RWPE2 (cell line): ENCODE results near the gene PLOD2.

Experiments
- ATAC-seq: fragments of 200-7000 bp; cut with Tn5 transposase; 3 replicates; pipeline ENCODE4 v1.9.1; 2021; ENCODE audit warnings: low read depth
- DNase-seq: peaks from one replicate; pipeline ENCODE4 v3.0.0-alpha.2; 2020; ENCODE audit warnings: low spot score
- H3K27ac ChIP-seq: fragments of 450-650 bp; 2 replicates; pipeline ENCODE4 v1.5.1; 2017; ENCODE audit warnings: mild to moderate bottlenecking; ENCODE audit not compliant: poor library complexity, severe bottlenecking
- H3K27me3 ChIP-seq: fragments of 250-450 bp; sonication (Bioruptor Pico); 2 replicates; pipeline ENCODE4 v1.5.1; 2021; ENCODE audit warnings: mild to moderate bottlenecking, moderate library complexity; ENCODE audit not compliant: insufficient read depth, poor library complexity, severe bottlenecking
- H3K36me3 ChIP-seq: fragments of 250-450 bp; sonication (Bioruptor Pico); 2 replicates; pipeline ENCODE4 v1.5.1; 2020; ENCODE audit warnings: low read depth, mild to moderate bottlenecking, moderate library complexity
- H3K4me1 ChIP-seq: fragments of 250-450 bp; sonication (Bioruptor Pico); 2 replicates; pipeline ENCODE4 v1.5.1; 2021; ENCODE audit warnings: mild to moderate bottlenecking, moderate library complexity; ENCODE audit not compliant: insufficient read depth, poor library complexity, severe bottlenecking
- H3K4me3 ChIP-seq: fragments of 250-450 bp; sonication (Bioruptor Pico); 2 replicates; pipeline ENCODE4 v1.5.1; 2021; ENCODE audit warnings: mild to moderate bottlenecking, moderate library complexity; ENCODE audit not compliant: severe bottlenecking
- H3K9me3 ChIP-seq: fragments of 250-450 bp; sonication (Bioruptor Pico); 2 replicates; pipeline ENCODE4 v1.5.1; 2021; ENCODE audit warnings: mild to moderate bottlenecking, moderate library complexity; ENCODE audit not compliant: severe bottlenecking
- TF ChIP-seq, protein P1 (sequence below): fragments of 450-650 bp; IDR thresholded peaks from one replicate; pipeline ENCODE4 v1.5.1; 2017; ENCODE audit warnings: mild to moderate bottlenecking, moderate library complexity; ENCODE audit not compliant: poor library complexity, severe bottlenecking

The PLOD2 gene

DNA sequence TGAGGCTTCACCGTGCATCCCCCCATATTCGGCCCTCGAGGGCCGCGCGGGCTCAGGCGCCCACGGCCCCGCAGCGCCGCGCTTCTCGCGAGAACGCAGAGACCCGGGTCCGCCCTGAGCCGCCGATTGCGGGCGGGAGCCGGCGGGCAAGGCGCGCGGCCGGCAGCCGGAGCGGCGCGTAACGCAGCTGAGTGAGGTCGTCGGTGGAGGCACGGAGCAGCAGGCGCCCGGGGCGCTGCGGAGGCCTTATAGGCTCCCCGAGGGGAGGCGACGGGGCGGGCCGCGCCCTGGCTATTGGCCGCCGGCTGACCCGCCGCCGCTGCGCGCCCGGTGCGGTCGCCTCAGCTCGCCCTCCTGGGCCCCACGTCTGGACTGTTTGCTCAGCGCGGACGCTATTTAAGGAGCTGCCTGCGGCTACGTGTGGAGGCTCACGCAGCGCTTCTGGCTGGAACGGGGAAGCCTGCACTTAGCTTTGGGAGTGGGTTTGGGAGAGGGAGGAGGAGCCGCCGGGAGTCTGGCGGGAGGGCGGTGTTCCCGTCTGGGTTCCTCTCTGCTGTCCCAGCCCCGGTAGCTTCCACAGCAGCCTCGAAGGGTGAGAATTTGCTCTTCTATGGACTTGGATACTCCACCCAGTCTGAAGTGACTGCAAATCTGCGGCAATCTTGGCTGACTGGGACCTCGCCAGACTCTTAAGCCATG lies at the start of gene PLOD2:
Gene PLOD2 (minus strand): TSS at position 221 of the 699 bp plus-strand sequence. CDS start 195 bp downstream, at position 26.
- peak; percentile 86 for DNase-seq

DNA sequence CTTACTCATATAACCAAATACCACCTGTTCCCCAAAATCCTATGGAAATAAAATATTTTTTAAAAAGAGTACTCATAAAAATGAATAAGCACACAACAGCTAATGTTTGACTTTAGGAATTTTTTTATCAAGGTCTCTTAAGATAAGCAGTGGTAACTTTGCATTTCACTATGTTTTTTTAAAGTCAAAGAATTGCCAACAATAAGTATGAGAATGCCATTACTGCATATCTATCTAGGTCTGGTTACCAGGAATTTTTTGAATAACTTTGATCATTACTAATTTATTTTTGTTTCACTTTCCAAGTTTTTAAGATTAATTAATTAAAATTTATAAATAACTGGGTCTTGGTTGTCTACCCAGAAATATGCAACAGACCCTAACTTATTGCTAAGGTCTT lies 48.4 kb upstream of the PLOD2 start:
- ATAC-seq (no peak), DNase-seq (no peak)
- H3K27ac ChIP-seq: no peak overlapping the region
- H3K4me3 ChIP-seq: no peak overlapping the region
- H3K9me3 ChIP-seq: no peaks in the 10 kb centered on the region
- H3K27me3 ChIP-seq: no peaks in the 10 kb centered on the region
- no peaks in the 10 kb centered on the region for H3K4me1 ChIP-seq
- no peaks in the 10 kb centered on the region; the same call in 1 of the 2 replicates for H3K36me3 ChIP-seq
- TF ChIP-seq, protein P1, sequence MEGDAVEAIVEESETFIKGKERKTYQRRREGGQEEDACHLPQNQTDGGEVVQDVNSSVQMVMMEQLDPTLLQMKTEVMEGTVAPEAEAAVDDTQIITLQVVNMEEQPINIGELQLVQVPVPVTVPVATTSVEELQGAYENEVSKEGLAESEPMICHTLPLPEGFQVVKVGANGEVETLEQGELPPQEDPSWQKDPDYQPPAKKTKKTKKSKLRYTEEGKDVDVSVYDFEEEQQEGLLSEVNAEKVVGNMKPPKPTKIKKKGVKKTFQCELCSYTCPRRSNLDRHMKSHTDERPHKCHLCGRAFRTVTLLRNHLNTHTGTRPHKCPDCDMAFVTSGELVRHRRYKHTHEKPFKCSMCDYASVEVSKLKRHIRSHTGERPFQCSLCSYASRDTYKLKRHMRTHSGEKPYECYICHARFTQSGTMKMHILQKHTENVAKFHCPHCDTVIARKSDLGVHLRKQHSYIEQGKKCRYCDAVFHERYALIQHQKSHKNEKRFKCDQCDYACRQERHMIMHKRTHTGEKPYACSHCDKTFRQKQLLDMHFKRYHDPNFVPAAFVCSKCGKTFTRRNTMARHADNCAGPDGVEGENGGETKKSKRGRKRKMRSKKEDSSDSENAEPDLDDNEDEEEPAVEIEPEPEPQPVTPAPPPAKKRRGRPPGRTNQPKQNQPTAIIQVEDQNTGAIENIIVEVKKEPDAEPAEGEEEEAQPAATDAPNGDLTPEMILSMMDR: no peak

More for the DNA sequence above, at the start of gene PLOD2:
- Histone ChIP-seq H3K36me3 (peaks cover 11% of the 10 kb centered on the region; the same call in 1 of the 2 replicates), H3K9me3 (no peaks in the 10 kb centered on the region), H3K4me1 (peaks cover 65% of the 10 kb centered on the region), H3K27ac (peak within 1 kb of the TSS; percentile 97), H3K27me3 (no peaks in the 10 kb centered on the region), H3K4me3 (peak within 1 kb of the TSS; percentile 65)
- peak; percentile 59 for ATAC-seq
- TF ChIP-seq, protein P1: no peak

DNA sequence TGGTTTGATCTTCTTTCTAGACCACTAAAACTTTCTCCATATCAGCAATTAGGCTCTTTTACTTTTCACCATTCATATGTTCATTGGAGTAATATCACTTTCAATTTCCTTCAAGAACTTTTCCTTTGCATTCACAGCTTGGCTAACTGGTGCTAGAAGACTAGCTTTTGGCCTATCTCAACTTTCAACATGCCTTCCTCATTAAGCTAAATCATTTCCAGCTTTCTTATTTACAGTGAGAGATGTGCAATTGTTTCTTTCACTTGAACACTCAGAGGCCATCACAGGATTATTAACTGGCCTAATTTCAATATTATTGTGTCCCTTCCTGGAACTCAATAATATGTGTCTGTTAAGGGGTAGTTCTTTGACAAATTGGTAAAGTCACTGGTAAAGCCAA lies 42.8 kb upstream of the PLOD2 start:
- no peaks in the 10 kb centered on the region for H3K27me3 ChIP-seq
- no peak overlapping the region for H3K4me3 ChIP-seq
- ATAC-seq (no peak), DNase-seq (no peak)
- no peaks in the 10 kb centered on the region for H3K4me1 ChIP-seq
- H3K27ac ChIP-seq: no peak overlapping the region
- no peaks in the 10 kb centered on the region for H3K9me3 ChIP-seq
- H3K36me3 ChIP-seq: no peaks in the 10 kb centered on the region
- TF ChIP-seq, protein P1: no peak

DNA sequence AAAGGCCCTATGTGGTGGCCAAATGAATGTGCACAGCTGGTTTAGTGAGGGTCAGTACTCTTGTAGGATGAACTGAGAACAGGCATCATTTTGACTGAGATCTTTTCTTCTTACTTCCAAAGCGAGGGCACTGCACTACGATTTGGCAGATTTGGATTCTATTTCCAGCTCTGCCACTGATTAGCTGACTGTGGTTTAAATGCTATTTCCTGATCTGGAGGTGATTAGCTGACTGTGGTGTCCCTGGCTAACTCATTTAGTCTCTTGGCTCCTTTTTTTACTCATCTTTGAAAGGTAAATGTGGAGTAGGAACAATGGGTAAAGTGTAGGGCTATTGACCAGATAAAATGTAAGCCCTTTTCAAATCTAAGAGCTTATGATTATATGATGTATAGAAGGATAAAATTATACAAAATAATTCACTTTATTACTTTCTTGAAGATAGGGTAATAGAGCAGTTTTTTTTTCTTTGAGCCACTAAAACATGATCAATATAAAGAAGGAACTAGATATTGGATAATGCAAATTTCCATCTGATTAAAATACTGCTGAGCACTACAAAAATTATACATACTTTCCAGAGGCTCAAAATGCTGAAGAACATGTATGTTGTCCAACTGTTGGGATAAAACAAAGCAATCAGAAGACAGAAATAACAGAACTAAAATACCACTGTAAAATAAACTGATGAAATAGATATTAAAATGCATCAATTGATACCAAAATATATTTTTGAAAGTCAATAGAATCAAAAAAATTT lies 39.7 kb upstream of the PLOD2 start:
- H3K4me3 ChIP-seq: no peak overlapping the region
- no peaks in the 10 kb centered on the region for H3K9me3 ChIP-seq
- H3K27ac ChIP-seq: no peak overlapping the region
- ATAC-seq (no peak), DNase-seq (no peak)
- no peaks in the 10 kb centered on the region for H3K27me3 ChIP-seq
- H3K4me1 ChIP-seq: no peaks in the 10 kb centered on the region
- TF ChIP-seq, protein P1: no peak
- no peaks in the 10 kb centered on the region for H3K36me3 ChIP-seq
